Neural cell (in vitro differentiated cells): Measurements from ENCODE around the gene OTULINL.

Experiments
- CTCF ChIP-seq: fragments of 450-650 bp; IDR thresholded peaks from 2 replicates; pipeline ENCODE4 v1.5.1; 2014; ENCODE audit warnings: antibody characterized with exemption, mild to moderate bottlenecking, moderate library complexity; ENCODE audit not compliant: poor library complexity, severe bottlenecking
- EP300 ChIP-seq: fragments of 450-650 bp; conservative IDR thresholded peaks from 2 replicates; pipeline ENCODE4 v1.6.1; 2014; ENCODE audit warnings: antibody characterized with exemption, mild to moderate bottlenecking, moderate library complexity; ENCODE audit not compliant: poor library complexity, severe bottlenecking
- EZH2 ChIP-seq: fragments of 200-600, 300-800 bp; shearing (Covaris generic), sonication (generic); IDR thresholded peaks from 2 replicates; pipeline ENCODE4 v1.6.1; 2014; ENCODE audit warnings: antibody characterized with exemption, low read length, borderline replicate concordance, mild to moderate bottlenecking; ENCODE audit not compliant: insufficient read depth, poor library complexity, severe bottlenecking
- POLR2AphosphoS5 ChIP-seq: IDR thresholded peaks from 2 replicates; pipeline ENCODE4 v1.6.1; 2012
- RAD21 ChIP-seq: fragments of 450-650 bp; conservative IDR thresholded peaks from 2 replicates; pipeline ENCODE4 v1.6.1; 2014; ENCODE audit warnings: antibody characterized with exemption, mild to moderate bottlenecking, moderate library complexity
- REST ChIP-seq: IDR thresholded peaks from 2 replicates; pipeline ENCODE4 v1.6.1; 2012; ENCODE audit warnings: borderline replicate concordance
- TAF1 ChIP-seq: IDR thresholded peaks from 2 replicates; pipeline ENCODE4 v1.6.1; 2012; ENCODE audit warnings: low read depth

- TF ChIP-seq CTCF (no peak), EZH2 (no peak), POLR2AphosphoS5 (no peak), RAD21 (no peak), REST (no peak), EP300 (no peak), TAF1 (no peak)
Measured at GRCh38 chr5:14627270-14627669, 45.7 kb downstream of the OTULINL start.
